HCT116 (cell line): ENCODE measurements around the gene NECTIN4. TPM values are rescaled to one million over a fixed set of nuclear protein-coding genes. Genes with fewer than 3 reads are reported as not detected.

Experiments
- ATAC-seq: fragments of 200-7000 bp; cut with Tn5 transposase; 2 replicates; pipeline ENCODE4 v1.9.1; 2020; ENCODE audit warnings: mild to moderate bottlenecking, moderate library complexity
- BruUV-seq: library from RNA; stranded (reverse); fragments of 400-500 nt; replicated peaks from 2 replicates; lab custom pipeline; 2021; lab: Mats Ljungman, UMichigan
- CTCF ChIA-PET: fragments of 300-600 bp; sonication (Branson Sonifier 250); formaldehyde crosslinking; loops from one replicate; lab custom pipeline; 2021; ENCODE audit warnings: antibody characterized with exemption; lab: Charles Lee
- POLR2A ChIA-PET: fragments of 300-600, 350-600 bp; sonication (Branson Sonifier 250); formaldehyde crosslinking; loops from one replicate; lab custom pipeline; 2021; ENCODE audit warnings: antibody characterized with exemption; lab: Charles Lee
- RAD21 ChIA-PET, 2 experiments: fragments of 300-600 bp; sonication (Branson Sonifier 250); formaldehyde crosslinking; loops; one replicate each; lab custom pipeline; 2023; ENCODE audit warnings: low total read pairs in 2 of 2; ENCODE audit not compliant: uncharacterized antibody in 2 of 2, unreplicated experiment in 2 of 2, low non-redundant PET in 1 of 2; lab: Charles Lee
- DNase-seq: peaks from one replicate; pipeline ENCODE4 v3.0.0-alpha.2; 2010; ENCODE audit warnings: low read depth, low spot score
- H2AFZ ChIP-seq: fragments of 200-600 bp; shearing (Covaris generic), sonication (generic); 2 replicates; pipeline ENCODE4 v1.6.1; 2017; ENCODE audit warnings: low read depth, mixed run types, mixed read lengths, antibody characterized with exemption, low read length; ENCODE audit not compliant: poor library complexity, severe bottlenecking
- H3K27ac ChIP-seq: 2 replicates; pipeline ENCODE4 v1.5.1; 2012; ENCODE audit warnings: low read depth, low read length
- H3K27me3 ChIP-seq: fragments of 200-600 bp; sonication (generic); 2 replicates; pipeline ENCODE4 v1.6.1; 2016; ENCODE audit warnings: mixed run types, low read length, mixed read lengths; ENCODE audit not compliant: insufficient read depth
- H3K36me3 ChIP-seq, 2 experiments: fragments of 200-500 bp in 1 of 2; fragments of 200-600 bp in 1 of 2; sonication (Bioruptor generic) in 1 of 2; sonication (generic) in 1 of 2; 2 replicates each; pipeline versions ENCODE4 v1.5.1 to v1.6.1; 2014 to 2016; ENCODE audit warnings: low read length in 2 of 2, inconsistent platforms in 1 of 2, mixed read lengths in 1 of 2, mixed run types in 1 of 2; ENCODE audit not compliant: insufficient read depth in 2 of 2, control insufficient read depth in 1 of 2
- H3K4me1 ChIP-seq, 2 experiments: fragments of 200-600 bp in 1 of 2; sonication (generic) in 1 of 2; 2 replicates each; pipeline versions ENCODE4 v1.5.1 to v1.6.1; 2012 to 2017; ENCODE audit warnings: low read length in 2 of 2, inconsistent platforms in 1 of 2, mild to moderate bottlenecking in 1 of 2, mixed read lengths in 1 of 2, mixed run types in 1 of 2, moderate library complexity in 1 of 2; ENCODE audit not compliant: insufficient read depth in 2 of 2, control insufficient read depth in 1 of 2
- H3K4me2 ChIP-seq: fragments of 200-600 bp; sonication (generic); 2 replicates; pipeline ENCODE4 v1.6.1; 2017; ENCODE audit warnings: mixed run types, low read length, mixed read lengths
- H3K4me3 ChIP-seq, 2 experiments: fragments of 200-600 bp in 1 of 2; sonication (generic) in 1 of 2; replicated peaks in 1 of 2; 2 replicates each; pipeline ENCODE4 v1.5.1; 2011 to 2016; ENCODE audit warnings: low read length in 2 of 2, control low read depth in 1 of 2, low read depth in 1 of 2, mild to moderate bottlenecking in 1 of 2, mixed read lengths in 1 of 2, mixed run types in 1 of 2
- H3K79me2 ChIP-seq: fragments of 200-600 bp; sonication (generic); 2 replicates; pipeline ENCODE4 v1.6.1; 2017; ENCODE audit warnings: mild to moderate bottlenecking, mixed run types, low read length, moderate library complexity, mixed read lengths; ENCODE audit not compliant: insufficient read depth
- H3K9ac ChIP-seq: fragments of 200-600 bp; sonication (generic); 2 replicates; pipeline ENCODE4 v1.6.1; 2016; ENCODE audit warnings: low read length, mixed read lengths
- H3K9me2 ChIP-seq: fragments of 200-600 bp; sonication (generic), shearing (Covaris generic); 2 replicates; pipeline ENCODE4 v1.6.1; 2017; ENCODE audit warnings: mixed run types, mild to moderate bottlenecking, moderate library complexity; ENCODE audit not compliant: insufficient read depth
- H3K9me3 ChIP-seq, 2 experiments: fragments of 200-500 bp in 1 of 2; fragments of 200-600 bp in 1 of 2; sonication (Bioruptor generic) in 1 of 2; sonication (generic) in 1 of 2; 2 replicates each; pipeline ENCODE4 v1.6.1; 2014 to 2017; ENCODE audit warnings: low read length in 2 of 2, mixed read lengths in 2 of 2, inconsistent platforms in 1 of 2, low read depth in 1 of 2, mild to moderate bottlenecking in 1 of 2, mixed run types in 1 of 2, moderate library complexity in 1 of 2; ENCODE audit not compliant: control insufficient read depth in 1 of 2, insufficient read depth in 1 of 2
- H4K20me1 ChIP-seq: fragments of 200-600 bp; sonication (generic), shearing (Covaris generic); 2 replicates; pipeline ENCODE4 v1.6.1; 2017; ENCODE audit warnings: mixed run types, mild to moderate bottlenecking, moderate library complexity; ENCODE audit not compliant: insufficient read depth
- ATF3 ChIP-seq: IDR thresholded peaks from 2 replicates; pipeline ENCODE4 v1.6.1; 2012
- CTCF ChIP-seq, 3 experiments: fragments of 200-600 bp in 1 of 3; sonication (generic) in 1 of 3; IDR thresholded peaks in 2 of 3; conservative IDR thresholded peaks in 1 of 3; 2 replicates each; pipeline ENCODE4 v1.5.1; 2012 to 2017; ENCODE audit warnings: low read depth in 2 of 3, low read length in 2 of 3, antibody characterized with exemption in 1 of 3, borderline replicate concordance in 1 of 3, control low read depth in 1 of 3, mild to moderate bottlenecking in 1 of 3, mixed read lengths in 1 of 3, mixed run types in 1 of 3, moderate library complexity in 1 of 3; ENCODE audit not compliant: insufficient read depth in 1 of 3
- EGR1 ChIP-seq: IDR thresholded peaks from 2 replicates; pipeline ENCODE4 v1.6.1; 2012; ENCODE audit warnings: low read depth
- ELF1 ChIP-seq: IDR thresholded peaks from 2 replicates; pipeline ENCODE4 v1.6.1; 2012; ENCODE audit warnings: low read depth, borderline replicate concordance
- EZH2 ChIP-seq: fragments of 200-600 bp; sonication (generic); IDR thresholded peaks from 2 replicates; pipeline ENCODE4 v1.6.1; 2017; ENCODE audit warnings: antibody characterized with exemption, mixed run types
- FOSL1 ChIP-seq: IDR thresholded peaks from 2 replicates; pipeline ENCODE4 v1.6.1; 2012; ENCODE audit warnings: low read depth
- POLR2A ChIP-seq: IDR thresholded peaks from 2 replicates; pipeline ENCODE4 v1.7.0; 2011; ENCODE audit warnings: borderline replicate concordance; ENCODE audit not compliant: insufficient read depth, insufficient read length; ENCODE audit errors: extremely low read depth
- RAD21 ChIP-seq: IDR thresholded peaks from 2 replicates; pipeline ENCODE4 v1.6.1; 2012; ENCODE audit warnings: low read depth, mild to moderate bottlenecking
- SP1 ChIP-seq: IDR thresholded peaks from 2 replicates; pipeline ENCODE4 v1.6.1; 2012; ENCODE audit warnings: low read depth
- YY1 ChIP-seq: IDR thresholded peaks from 2 replicates; pipeline ENCODE4 v1.6.1; 2011; ENCODE audit warnings: low read length, low read depth, moderate library complexity, mild to moderate bottlenecking; ENCODE audit not compliant: insufficient replicate concordance; ENCODE audit errors: extremely low read depth
- ZFX ChIP-seq: fragments of 450-650 bp; IDR thresholded peaks from 2 replicates; pipeline ENCODE4 v1.6.1; 2017
- intact Hi-C: fragments of 100-400 bp; cut with micrococcal nuclease; formaldehyde crosslinking; loops from 2 replicates; pipeline ENCODE4 v1.10.0; 2022
- total RNA-seq: library from RNA; stranded (reverse); gene quantifications from one replicate; pipeline ENCODE4 v1.2.1, GENCODE V29; 2021; ENCODE audit not compliant: unreplicated experiment

Gene NECTIN4
- total RNA-seq, 1 experiment from 2014 or later: 3.3 TPM

GRCh38 chr1:161128591-161129420 lies 39.4 kb upstream of the NECTIN4 start:
- H3K79me2 ChIP-seq: peaks cover 63% of the 10 kb centered on the region

More at GRCh38 chr1:161128591-161129420, 39.4 kb upstream of the NECTIN4 start:
- no peak overlapping the region for H3K4me3 ChIP-seq
- H3K9me2 ChIP-seq: no peaks in the 10 kb centered on the region
- no peak overlapping the region for H3K4me2 ChIP-seq
- no TSS peak for BruUV-seq
- ATAC-seq: no peak
- TF ChIP-seq SP1 (no peak), ZFX (no peak), RAD21 (no peak), FOSL1 (no peak), POLR2A (no peak), YY1 (no peak), ATF3 (no peak), ELF1 (no peak), CTCF (IDR thresholded peaks at IDR 0.05 in 2 of 3, conservative IDR thresholded peaks at IDR 0.05 in 1 of 3; ENCODE audit: borderline replicate concordance in 1 of 3, insufficient read depth in 1 of 3, low read depth in 2 of 3, low read length in 2 of 3) (no peak), EZH2 (no peak), EGR1 (no peak)
- no peak overlapping the region for H3K9ac ChIP-seq
- H3K4me1 ChIP-seq: peaks cover 3 to 13% of the 10 kb centered on the region in 2 experiments; a peak in 3 of 4 replicates
- no peak overlapping the region for H3K27ac ChIP-seq
- DNase-seq: no peak
- intact Hi-C loops: no loop called here
- peaks cover 16 to 35% of the 10 kb centered on the region in 2 experiments; a peak in 3 of 4 replicates for H3K36me3 ChIP-seq
- no peaks in the 10 kb centered on the region for H3K9me3 ChIP-seq
- no peak overlapping the region for H2AFZ ChIP-seq
- H3K27me3 ChIP-seq: no peaks in the 10 kb centered on the region
- CTCF ChIA-PET: no interaction called here
- no peaks in the 10 kb centered on the region for H4K20me1 ChIP-seq
- POLR2A ChIA-PET: interaction anchor here (1.0 to 1.7 kb wide), 2 partner anchors 11 to 12 kb away, joined by 3 to 5 read pairs; partner anchors contain the start of genes NIT1 and PFDN2
- RAD21 ChIA-PET: no interaction called here
